ENCODE results near the gene CDCP2.

CDCP2 gene

DNA sequence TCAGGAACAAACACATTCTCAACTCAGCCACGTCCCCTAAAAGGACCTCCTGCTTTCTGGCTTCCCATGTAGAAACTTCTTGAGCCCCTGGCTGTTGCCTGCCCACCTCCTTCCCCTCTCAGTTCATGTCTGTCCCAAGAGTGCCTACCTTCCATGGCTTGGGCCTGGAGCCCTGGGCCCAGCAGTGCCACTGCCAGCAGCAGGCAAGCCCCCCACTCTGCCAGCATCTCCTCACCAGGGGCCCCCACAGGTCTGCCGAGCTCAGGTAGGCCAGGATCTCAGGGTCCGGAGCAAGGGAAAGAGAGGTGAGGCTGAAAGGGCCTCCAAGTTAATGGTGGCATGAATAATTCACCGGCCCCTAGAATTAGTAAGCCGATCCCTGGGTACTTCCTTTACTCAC is at the start of gene CDCP2:
TSS of gene CDCP2 (minus strand) at position 305 of the 400 bp plus-strand sequence. CDS start at position 227, 78 bp downstream.
- no peak for TF ChIP-seq CTCF (IDR thresholded peaks at IDR 0.05; ENCODE audit: unreplicated experiment in 3 of 3)
- no peaks in the 10 kb centered on the region for H3K36me3 Mint-ChIP-seq (ENCODE audit: low read depth)
- H3K9me3 Mint-ChIP-seq: no peaks in the 10 kb centered on the region
- peaks cover 4% of the 10 kb centered on the region for H3K27me3 Mint-ChIP-seq (ENCODE audit: low read depth)
- H3K27ac Mint-ChIP-seq: peak within 1 kb of the TSS in 1 of 3 experiments; percentile 61
- H3K4me1 Mint-ChIP-seq: peaks cover 11% of the 10 kb centered on the region
- no peak within 1 kb of the TSS for H3K4me3 Mint-ChIP-seq

DNA sequence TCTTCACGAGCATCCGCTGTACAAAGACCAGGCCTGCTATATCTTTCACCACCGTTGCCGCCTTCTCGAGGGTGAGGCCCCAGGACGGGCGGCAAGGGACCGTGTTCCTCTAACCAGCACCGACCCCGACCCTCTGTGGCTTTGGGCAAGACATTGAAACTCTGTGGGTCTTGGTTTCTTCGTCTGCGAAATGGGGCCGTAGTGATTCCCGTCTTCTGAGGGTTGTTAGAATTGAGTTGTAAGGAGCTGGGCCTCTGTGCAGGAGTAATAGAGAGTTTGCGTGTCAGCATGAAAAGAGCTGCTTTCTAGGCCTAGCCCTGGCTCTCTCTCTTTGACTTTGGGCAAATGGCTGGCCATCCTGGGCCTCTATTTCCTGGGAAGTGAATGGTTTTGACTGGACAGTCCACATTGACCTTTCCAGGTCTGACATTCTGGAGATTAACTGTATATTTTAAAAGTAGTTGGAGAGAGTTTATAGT is 47.8 kb upstream of the CDCP2 start:
- peaks cover 30% of the 10 kb centered on the region for H3K4me1 Mint-ChIP-seq
- no peak for TF ChIP-seq CTCF (IDR thresholded peaks at IDR 0.05; ENCODE audit: unreplicated experiment in 3 of 3)
- H3K36me3 Mint-ChIP-seq (ENCODE audit: low read depth): peaks cover 17% of the 10 kb centered on the region
- H3K9me3 Mint-ChIP-seq: no peaks in the 10 kb centered on the region
- no peaks in the 10 kb centered on the region for H3K27me3 Mint-ChIP-seq (ENCODE audit: low read depth)
- H3K4me3 Mint-ChIP-seq: peak overlapping the region; percentile 89 to 91 (median 90)
- H3K27ac Mint-ChIP-seq: peak overlapping the region; percentile 71 to 88 (median 80)

- H3K36me3 Mint-ChIP-seq (ENCODE audit: low read depth): peaks cover 11% of the 10 kb centered on the region
- H3K27ac Mint-ChIP-seq: peak within 1 kb of the TSS; percentile 71 to 88 (median 82)
- H3K4me1 Mint-ChIP-seq: peaks cover 30% of the 10 kb centered on the region
- TF ChIP-seq CTCF (IDR thresholded peaks at IDR 0.05; ENCODE audit: unreplicated experiment in 3 of 3): no peak
- H3K4me3 Mint-ChIP-seq: peak within 1 kb of the TSS; percentile 89 to 91 (median 90)
- H3K27me3 Mint-ChIP-seq (ENCODE audit: low read depth): no peaks in the 10 kb centered on the region
- no peaks in the 10 kb centered on the region for H3K9me3 Mint-ChIP-seq
Observed at GRCh38 chr1:54199765-54200518, 47.1 kb upstream of the CDCP2 start, which contains the start of the genes CYB5RL and MRPL37. TSS of gene CYB5RL (minus strand) at chr1:54200030. CDS start at chr1:54195616, 4,414 bp downstream. TSS of gene MRPL37 (plus strand) at chr1:54200167. CDS start at chr1:54200244, 77 bp downstream.

DNA sequence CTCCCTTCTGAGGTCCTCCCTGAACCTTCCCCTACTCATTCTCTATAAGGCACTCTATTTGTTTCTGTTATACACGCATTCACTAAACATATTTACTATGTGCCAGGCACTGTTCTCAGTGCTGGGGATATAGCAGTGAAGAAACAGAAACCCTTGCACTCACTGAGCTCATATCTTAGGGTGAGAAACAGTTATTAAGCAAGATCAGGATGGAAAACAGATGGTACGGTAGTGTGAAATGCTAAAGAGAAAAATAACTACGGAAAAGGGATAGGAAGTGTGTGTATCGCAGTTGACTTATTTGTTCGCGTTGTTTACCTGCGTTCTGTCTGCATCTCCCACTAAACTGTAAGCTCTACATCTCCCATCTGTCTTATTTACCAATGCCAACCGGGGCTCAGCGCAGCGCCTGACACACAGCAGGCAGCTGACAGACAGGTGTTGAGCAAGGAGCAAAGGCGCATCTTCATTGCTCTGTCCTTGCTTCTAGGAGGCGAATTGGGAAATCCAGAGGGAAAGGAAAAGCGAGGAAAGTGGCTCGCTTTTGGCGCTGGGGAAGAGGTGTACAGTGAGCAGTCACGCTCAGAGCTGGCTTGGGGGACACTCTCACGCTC is 46.5 kb upstream of the CDCP2 start:
- no peaks in the 10 kb centered on the region for H3K27me3 Mint-ChIP-seq (ENCODE audit: low read depth)
- H3K9me3 Mint-ChIP-seq: no peaks in the 10 kb centered on the region
- TF ChIP-seq CTCF (IDR thresholded peaks at IDR 0.05; ENCODE audit: unreplicated experiment in 3 of 3): no peak
- H3K4me3 Mint-ChIP-seq: peak overlapping the region; percentile 89 to 91 (median 90)
- peaks cover 30% of the 10 kb centered on the region for H3K4me1 Mint-ChIP-seq
- peak overlapping the region; percentile 71 to 88 (median 82) for H3K27ac Mint-ChIP-seq
- H3K36me3 Mint-ChIP-seq (ENCODE audit: low read depth): peaks cover 9% of the 10 kb centered on the region

- no peaks in the 10 kb centered on the region for H3K9me3 Mint-ChIP-seq
- H3K27me3 Mint-ChIP-seq (ENCODE audit: low read depth): no peaks in the 10 kb centered on the region
- no peaks in the 10 kb centered on the region for H3K36me3 Mint-ChIP-seq (ENCODE audit: low read depth)
- no peak for TF ChIP-seq CTCF (IDR thresholded peaks at IDR 0.05; ENCODE audit: unreplicated experiment in 3 of 3)
- no peak overlapping the region for H3K27ac Mint-ChIP-seq
- no peak overlapping the region for H3K4me3 Mint-ChIP-seq
- no peaks in the 10 kb centered on the region for H3K4me1 Mint-ChIP-seq
Observed at GRCh38 chr1:54193453-54193852, 40.7 kb upstream of the CDCP2 start.
